Measurements from ENCODE around the gene ABCF2.

ABCF2 gene

GRCh38 chr7:151226875-151227782 is at the start of gene ABCF2:
TSS of gene ABCF2 (minus strand) at chr7:151227205. CDS start at chr7:151226458, 747 bp downstream.
- H3K9me3 ChIP-seq (ENCODE audit: control insufficient read depth, insufficient read depth, low read depth, low read length), result no peaks in the 10 kb centered on the region
- peak within 1 kb of the TSS; percentile 97 for H3K4me3 ChIP-seq (ENCODE audit: low read depth, low read length)
- H3K9ac ChIP-seq (ENCODE audit: low read length), result peak within 1 kb of the TSS; percentile 84
- H3K27me3 ChIP-seq (ENCODE audit: control insufficient read depth, insufficient read depth, low read length), result no peaks in the 10 kb centered on the region
- H3K27ac ChIP-seq (ENCODE audit: low read depth, low read length), result peak within 1 kb of the TSS; percentile 78
- H3K4me1 ChIP-seq (ENCODE audit: control insufficient read depth, insufficient read depth, low read length), result peaks cover 18% of the 10 kb centered on the region; the same call in 1 of the 2 replicates
- H3K36me3 ChIP-seq (ENCODE audit: control insufficient read depth, insufficient read depth, low read length), result peaks cover 31% of the 10 kb centered on the region

- H3K27ac ChIP-seq (ENCODE audit: low read depth, low read length), result no peak overlapping the region
- no peaks in the 10 kb centered on the region for H3K36me3 ChIP-seq (ENCODE audit: control insufficient read depth, insufficient read depth, low read length)
- no peak overlapping the region for H3K9ac ChIP-seq (ENCODE audit: low read length)
- H3K4me3 ChIP-seq (ENCODE audit: low read depth, low read length), result peak overlapping the region; percentile 43
- H3K27me3 ChIP-seq (ENCODE audit: control insufficient read depth, insufficient read depth, low read length), result peaks cover 42% of the 10 kb centered on the region
- H3K9me3 ChIP-seq (ENCODE audit: control insufficient read depth, insufficient read depth, low read depth, low read length), result no peaks in the 10 kb centered on the region
- peaks cover 3% of the 10 kb centered on the region; the same call in 1 of the 2 replicates for H3K4me1 ChIP-seq (ENCODE audit: control insufficient read depth, insufficient read depth, low read length)
These were observed 49.0 kb upstream of the ABCF2 start for GRCh38 chr7:151275813-151276577.

DNA sequence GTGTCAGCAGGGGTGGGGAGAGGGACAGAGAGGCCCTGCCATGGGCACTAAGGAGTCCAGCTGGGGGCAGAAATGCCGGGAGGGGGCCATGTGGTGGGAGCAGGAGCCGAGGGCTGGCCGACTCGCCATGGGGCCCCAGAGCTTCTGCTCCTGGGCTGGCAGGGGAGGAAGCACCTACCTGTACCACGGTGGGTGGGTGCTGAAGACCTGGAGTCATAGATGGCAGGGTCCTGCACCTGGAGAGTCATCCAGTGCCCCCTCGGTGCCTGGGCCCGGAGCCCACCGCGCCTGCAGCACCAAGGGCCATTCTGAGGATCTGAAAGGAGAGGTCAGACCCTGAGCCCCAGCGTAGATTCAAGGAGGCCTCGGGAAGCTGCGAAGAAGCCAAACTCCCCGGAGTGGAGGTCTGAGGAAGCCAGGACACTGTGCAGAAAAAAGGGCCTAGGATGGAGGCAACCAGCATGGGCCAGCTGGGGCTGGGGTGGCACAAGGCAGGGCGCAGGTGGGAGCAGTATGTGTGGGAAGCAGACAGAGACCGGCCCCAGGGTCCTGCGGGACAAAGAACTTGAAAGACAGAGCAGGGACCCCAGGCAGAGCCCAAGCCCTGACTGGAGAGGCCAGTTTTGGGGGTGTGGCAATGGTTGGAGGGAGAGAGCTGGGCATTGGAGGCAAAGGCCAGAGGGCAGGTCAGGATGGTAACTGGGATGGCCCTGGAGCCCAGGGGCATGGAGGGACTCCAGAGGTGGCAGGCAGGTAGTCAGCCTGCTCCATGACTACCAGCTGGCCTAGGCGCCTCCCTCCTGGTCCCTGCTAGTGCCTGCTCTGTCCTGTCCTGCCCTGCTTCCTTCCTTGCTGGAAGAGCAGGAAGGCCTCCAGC is 48.2 kb upstream of the ABCF2 start:
- Histone ChIP-seq H3K27me3 (ENCODE audit: control insufficient read depth, insufficient read depth, low read length) (peaks cover 42% of the 10 kb centered on the region), H3K36me3 (ENCODE audit: control insufficient read depth, insufficient read depth, low read length) (no peaks in the 10 kb centered on the region), H3K9ac (ENCODE audit: low read length) (no peak overlapping the region), H3K4me1 (ENCODE audit: control insufficient read depth, insufficient read depth, low read length) (peaks cover 3% of the 10 kb centered on the region; the same call in 1 of the 2 replicates), H3K9me3 (ENCODE audit: control insufficient read depth, insufficient read depth, low read depth, low read length) (no peaks in the 10 kb centered on the region), H3K4me3 (ENCODE audit: low read depth, low read length) (no peak overlapping the region), H3K27ac (ENCODE audit: low read depth, low read length) (no peak overlapping the region)

DNA sequence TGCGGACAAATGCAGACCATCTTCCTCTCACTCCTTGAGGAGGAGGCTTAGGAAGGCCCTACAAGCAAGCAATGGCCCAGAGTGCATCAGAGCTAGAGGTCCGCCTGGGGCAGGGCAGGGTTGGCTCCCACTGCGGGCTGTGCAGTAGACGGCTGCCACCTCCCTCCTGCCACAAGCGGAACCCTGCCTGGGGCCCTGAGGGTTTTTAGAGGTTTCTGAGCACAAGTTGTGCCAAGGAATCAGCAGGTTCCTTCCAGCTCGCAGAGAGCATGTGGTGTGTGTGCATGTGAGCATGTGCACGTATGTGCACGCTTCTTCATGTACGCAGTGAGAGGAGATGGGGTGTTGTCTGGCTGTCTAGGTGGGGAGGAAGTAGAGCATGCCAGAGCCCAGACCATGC is 47.4 kb upstream of the ABCF2 start:
- Histone ChIP-seq H3K27me3 (ENCODE audit: control insufficient read depth, insufficient read depth, low read length) (peaks cover 42% of the 10 kb centered on the region), H3K4me3 (ENCODE audit: low read depth, low read length) (no peak overlapping the region)

GRCh38 chr7:151273651-151274390 is 46.8 kb upstream of the ABCF2 start:
- no peaks in the 10 kb centered on the region for H3K9me3 ChIP-seq (ENCODE audit: control insufficient read depth, insufficient read depth, low read depth, low read length)
- peaks cover 40% of the 10 kb centered on the region for H3K27me3 ChIP-seq (ENCODE audit: control insufficient read depth, insufficient read depth, low read length)
- H3K4me1 ChIP-seq (ENCODE audit: control insufficient read depth, insufficient read depth, low read length), result peaks cover 3% of the 10 kb centered on the region; the same call in 1 of the 2 replicates
- no peak overlapping the region for H3K27ac ChIP-seq (ENCODE audit: low read depth, low read length)
- no peak overlapping the region for H3K4me3 ChIP-seq (ENCODE audit: low read depth, low read length)
- H3K36me3 ChIP-seq (ENCODE audit: control insufficient read depth, insufficient read depth, low read length), result no peaks in the 10 kb centered on the region
- no peak overlapping the region for H3K9ac ChIP-seq (ENCODE audit: low read length)

More for the DNA sequence above, 47.4 kb upstream of the ABCF2 start:
- H3K9me3 ChIP-seq (ENCODE audit: control insufficient read depth, insufficient read depth, low read depth, low read length), result no peaks in the 10 kb centered on the region
- no peaks in the 10 kb centered on the region for H3K36me3 ChIP-seq (ENCODE audit: control insufficient read depth, insufficient read depth, low read length)
- H3K4me1 ChIP-seq (ENCODE audit: control insufficient read depth, insufficient read depth, low read length), result peaks cover 3% of the 10 kb centered on the region; the same call in 1 of the 2 replicates
- no peak overlapping the region for H3K9ac ChIP-seq (ENCODE audit: low read length)
- no peak overlapping the region for H3K27ac ChIP-seq (ENCODE audit: low read depth, low read length)

DNA sequence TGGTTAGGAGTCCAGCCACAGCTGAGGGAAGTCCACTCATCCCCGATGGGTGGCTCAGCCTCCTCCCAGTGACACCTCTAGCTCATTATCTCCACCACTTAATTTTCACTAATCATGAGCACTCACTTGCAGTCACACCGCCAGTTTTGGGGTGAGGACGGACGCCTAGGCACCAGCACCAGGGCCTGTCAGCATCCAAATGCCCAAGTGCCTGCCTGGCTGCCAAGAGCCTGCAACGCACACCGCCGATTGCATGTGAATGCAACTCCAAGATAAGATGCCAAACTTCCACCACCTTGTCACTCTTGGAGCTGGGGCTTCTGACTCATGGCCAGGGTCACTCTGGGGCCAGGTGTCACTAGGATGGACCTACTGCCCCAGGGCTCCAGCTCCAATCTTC is 45.9 kb upstream of the ABCF2 start:
- peaks cover 35% of the 10 kb centered on the region for H3K27me3 ChIP-seq (ENCODE audit: control insufficient read depth, insufficient read depth, low read length)
- no peak overlapping the region for H3K4me3 ChIP-seq (ENCODE audit: low read depth, low read length)
- H3K9me3 ChIP-seq (ENCODE audit: control insufficient read depth, insufficient read depth, low read depth, low read length), result no peaks in the 10 kb centered on the region
- no peak overlapping the region for H3K27ac ChIP-seq (ENCODE audit: low read depth, low read length)
- H3K9ac ChIP-seq (ENCODE audit: low read length), result no peak overlapping the region
- H3K4me1 ChIP-seq (ENCODE audit: control insufficient read depth, insufficient read depth, low read length), result peaks cover 3% of the 10 kb centered on the region; the same call in 1 of the 2 replicates
- no peaks in the 10 kb centered on the region for H3K36me3 ChIP-seq (ENCODE audit: control insufficient read depth, insufficient read depth, low read length)

- Histone ChIP-seq H3K9ac (ENCODE audit: low read length) (no peak overlapping the region), H3K27ac (ENCODE audit: low read depth, low read length) (no peak overlapping the region)
These were observed 45.4 kb upstream of the ABCF2 start for GRCh38 chr7:151272405-151272804.

DNA sequence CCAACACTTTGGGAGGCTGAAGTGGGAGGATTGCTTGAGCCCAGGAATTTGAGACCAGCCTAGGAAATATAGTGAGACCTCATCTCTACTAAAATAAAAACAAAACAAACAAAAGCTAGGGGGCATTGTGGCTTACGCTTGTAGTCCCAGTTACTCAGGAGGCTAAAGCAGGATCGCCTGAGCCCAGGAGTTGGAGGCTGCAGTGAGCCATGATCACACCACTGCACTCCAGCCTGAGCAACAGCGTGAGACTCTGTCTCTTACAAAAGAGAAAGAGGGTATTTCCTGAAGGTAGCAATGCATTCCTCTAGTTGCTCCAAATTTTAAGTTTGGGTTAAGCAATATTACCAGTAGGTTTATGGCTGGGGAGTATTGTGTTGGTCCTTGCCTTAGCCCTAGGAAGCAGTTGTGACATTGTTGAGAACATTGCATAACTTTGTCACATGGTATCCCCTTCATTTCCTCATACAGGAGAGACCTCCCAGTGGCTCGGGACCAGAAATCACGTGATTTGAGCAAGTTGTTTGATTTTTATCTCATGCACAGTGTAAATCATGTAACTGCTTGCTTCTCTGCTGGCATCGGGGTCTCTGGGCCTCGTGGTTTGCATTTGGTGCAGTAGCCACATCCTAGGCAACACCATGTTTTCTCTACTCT is 44.8 kb upstream of the ABCF2 start:
- Histone ChIP-seq H3K27me3 (ENCODE audit: control insufficient read depth, insufficient read depth, low read length) (peaks cover 27% of the 10 kb centered on the region), H3K9ac (ENCODE audit: low read length) (no peak overlapping the region), H3K4me3 (ENCODE audit: low read depth, low read length) (no peak overlapping the region), H3K9me3 (ENCODE audit: control insufficient read depth, insufficient read depth, low read depth, low read length) (no peaks in the 10 kb centered on the region), H3K27ac (ENCODE audit: low read depth, low read length) (no peak overlapping the region), H3K36me3 (ENCODE audit: control insufficient read depth, insufficient read depth, low read length) (no peaks in the 10 kb centered on the region), H3K4me1 (ENCODE audit: control insufficient read depth, insufficient read depth, low read length) (no peaks in the 10 kb centered on the region; the same call in 1 of the 2 replicates)

More at GRCh38 chr7:151272405-151272804, 45.4 kb upstream of the ABCF2 start:
- Histone ChIP-seq H3K9me3 (ENCODE audit: control insufficient read depth, insufficient read depth, low read depth, low read length) (no peaks in the 10 kb centered on the region), H3K27me3 (ENCODE audit: control insufficient read depth, insufficient read depth, low read length) (peaks cover 30% of the 10 kb centered on the region), H3K4me3 (ENCODE audit: low read depth, low read length) (no peak overlapping the region), H3K4me1 (ENCODE audit: control insufficient read depth, insufficient read depth, low read length) (peaks cover 3% of the 10 kb centered on the region; the same call in 1 of the 2 replicates), H3K36me3 (ENCODE audit: control insufficient read depth, insufficient read depth, low read length) (no peaks in the 10 kb centered on the region)

GRCh38 chr7:151269511-151269910 is 42.5 kb upstream of the ABCF2 start:
- H3K4me3 ChIP-seq (ENCODE audit: low read depth, low read length), result no peak overlapping the region
- H3K36me3 ChIP-seq (ENCODE audit: control insufficient read depth, insufficient read depth, low read length), result no peaks in the 10 kb centered on the region
- H3K9ac ChIP-seq (ENCODE audit: low read length), result no peak overlapping the region
- no peaks in the 10 kb centered on the region for H3K9me3 ChIP-seq (ENCODE audit: control insufficient read depth, insufficient read depth, low read depth, low read length)
- no peak overlapping the region for H3K27ac ChIP-seq (ENCODE audit: low read depth, low read length)
- H3K4me1 ChIP-seq (ENCODE audit: control insufficient read depth, insufficient read depth, low read length), result no peaks in the 10 kb centered on the region
- peaks cover 5% of the 10 kb centered on the region for H3K27me3 ChIP-seq (ENCODE audit: control insufficient read depth, insufficient read depth, low read length)
